HEK293 (cell line): ENCODE measurements around the gene EFCAB8.

Experiments used
- CTCF ChIA-PET: fragments of 350-600 bp; formaldehyde crosslinking; extraction: SDS; loops from one replicate; lab custom pipeline; 2021; ENCODE audit warnings: antibody characterized with exemption; lab: Yijun Ruan, JAX
- POLR2A ChIA-PET: fragments of 300-600 bp; formaldehyde crosslinking; extraction: SDS; loops from one replicate; lab custom pipeline; 2020; ENCODE audit warnings: antibody characterized with exemption, inconsistent platforms; lab: Yijun Ruan, JAX
- H3K27ac ChIP-seq: fragments of 200-500 bp; sonication (Bioruptor generic); 2 replicates; pipeline ENCODE4 v1.5.1; 2014; ENCODE audit warnings: low read depth, low read length, control low read depth, inconsistent platforms; ENCODE audit errors: extremely low read depth
- H3K36me3 ChIP-seq, 2 experiments: fragments of 200-500 bp in 1 of 2; sonication (Bioruptor generic) in 1 of 2; 1 replicate in 1 of 2; 2 replicates in 1 of 2; pipeline ENCODE4 v1.5.1; 2014 to 2017; ENCODE audit warnings: inconsistent platforms in 2 of 2, low read length in 2 of 2; ENCODE audit not compliant: control insufficient read depth in 2 of 2, insufficient read depth in 1 of 2
- H3K4me1 ChIP-seq: fragments of 200-500 bp; sonication (Bioruptor generic); 2 replicates; pipeline ENCODE4 v1.5.1; 2014; ENCODE audit warnings: mild to moderate bottlenecking, low read length, inconsistent platforms; ENCODE audit not compliant: control insufficient read depth, insufficient read depth
- H3K4me3 ChIP-seq: 2 replicates; pipeline ENCODE4 v1.5.1; 2011; ENCODE audit warnings: low read depth, mild to moderate bottlenecking, control low read depth, low read length, moderate library complexity
- H3K9me3 ChIP-seq: fragments of 200-500 bp; sonication (Bioruptor generic); 2 replicates; pipeline ENCODE4 v1.5.1; 2014; ENCODE audit warnings: low read depth, low read length, inconsistent platforms; ENCODE audit not compliant: control insufficient read depth, insufficient read depth
- EGR2 ChIP-seq: fragments of 450-650 bp; formaldehyde crosslinking; IDR thresholded peaks from 2 replicates; pipeline ENCODE4 v1.5.1; 2016; ENCODE audit warnings: low read depth, missing biosample characterization, missing genetic modification characterization
- FEZF1 ChIP-seq: fragments of 450-650 bp; formaldehyde crosslinking; IDR thresholded peaks from 2 replicates; pipeline ENCODE4 v1.5.1; 2016; ENCODE audit warnings: missing biosample characterization, missing genetic modification characterization
- RBAK ChIP-seq: fragments of 450-650 bp; formaldehyde crosslinking; IDR thresholded peaks from 2 replicates; pipeline ENCODE4 v1.5.1; 2016; ENCODE audit warnings: missing biosample characterization, missing genetic modification characterization
- SCRT2 ChIP-seq: fragments of 450-650 bp; formaldehyde crosslinking; IDR thresholded peaks from 2 replicates; pipeline ENCODE4 v1.5.1; 2016; ENCODE audit warnings: missing biosample characterization, missing genetic modification characterization
- ZNF121 ChIP-seq: fragments of 450-650 bp; formaldehyde crosslinking; IDR thresholded peaks from 2 replicates; pipeline ENCODE4 v1.5.1; 2016; ENCODE audit warnings: missing biosample characterization, missing genetic modification characterization
- ZNF138 ChIP-seq: fragments of 450-650 bp; formaldehyde crosslinking; IDR thresholded peaks from 2 replicates; pipeline ENCODE4 v1.5.1; 2016; ENCODE audit warnings: missing biosample characterization, missing genetic modification characterization, borderline replicate concordance
- ZNF433 ChIP-seq: fragments of 450-650 bp; formaldehyde crosslinking; IDR thresholded peaks from 2 replicates; pipeline ENCODE4 v1.5.1; 2016; ENCODE audit warnings: missing biosample characterization, missing genetic modification characterization, low read depth
- ZNF501 ChIP-seq: fragments of 450-650 bp; formaldehyde crosslinking; IDR thresholded peaks from 2 replicates; pipeline ENCODE4 v1.5.1; 2016; ENCODE audit warnings: missing biosample characterization, missing genetic modification characterization
- ZNF521 ChIP-seq: fragments of 450-650 bp; formaldehyde crosslinking; IDR thresholded peaks from 2 replicates; pipeline ENCODE4 v1.5.1; 2017; ENCODE audit warnings: missing biosample characterization, mild to moderate bottlenecking, missing genetic modification characterization
- ZNF560 ChIP-seq: fragments of 450-650 bp; formaldehyde crosslinking; IDR thresholded peaks from 2 replicates; pipeline ENCODE4 v1.5.1; 2017; ENCODE audit warnings: missing biosample characterization, missing genetic modification characterization, borderline replicate concordance
- ZNF585B ChIP-seq: fragments of 450-650 bp; formaldehyde crosslinking; IDR thresholded peaks from 2 replicates; pipeline ENCODE4 v1.5.1; 2016; ENCODE audit warnings: missing biosample characterization, missing genetic modification characterization
- ZNF621 ChIP-seq: fragments of 450-650 bp; formaldehyde crosslinking; IDR thresholded peaks from 2 replicates; pipeline ENCODE4 v1.5.1; 2017; ENCODE audit warnings: missing biosample characterization, missing genetic modification characterization
- ZNF626 ChIP-seq: fragments of 450-650 bp; sonication (Bioruptor Pico); formaldehyde crosslinking; IDR thresholded peaks from 2 replicates; pipeline ENCODE4 v1.5.1; 2018; ENCODE audit warnings: missing biosample characterization, missing genetic modification characterization, inconsistent platforms
- ZNF768 ChIP-seq: fragments of 450-650 bp; formaldehyde crosslinking; IDR thresholded peaks from 2 replicates; pipeline ENCODE4 v1.5.1; 2018; ENCODE audit warnings: missing biosample characterization, mild to moderate bottlenecking, missing genetic modification characterization
- ZSCAN16 ChIP-seq: fragments of 450-650 bp; formaldehyde crosslinking; IDR thresholded peaks from 2 replicates; pipeline ENCODE4 v1.5.1; 2016; ENCODE audit warnings: missing biosample characterization, missing genetic modification characterization
- TF ChIP-seq, protein P1 (sequence below): fragments of 450-650 bp; formaldehyde crosslinking; IDR thresholded peaks from 2 replicates; pipeline ENCODE4 v1.5.1; 2016; ENCODE audit warnings: missing biosample characterization, missing genetic modification characterization
- TF ChIP-seq, protein P2 (sequence below): fragments of 450-650 bp; formaldehyde crosslinking; IDR thresholded peaks from 2 replicates; pipeline ENCODE4 v1.5.1; 2016; ENCODE audit warnings: missing biosample characterization, missing genetic modification characterization
- TF ChIP-seq, protein P3 (sequence below): fragments of 450-650 bp; formaldehyde crosslinking; IDR thresholded peaks from 2 replicates; pipeline ENCODE4 v1.5.1; 2016; ENCODE audit warnings: missing biosample characterization, missing genetic modification characterization

The EFCAB8 gene

DNA sequence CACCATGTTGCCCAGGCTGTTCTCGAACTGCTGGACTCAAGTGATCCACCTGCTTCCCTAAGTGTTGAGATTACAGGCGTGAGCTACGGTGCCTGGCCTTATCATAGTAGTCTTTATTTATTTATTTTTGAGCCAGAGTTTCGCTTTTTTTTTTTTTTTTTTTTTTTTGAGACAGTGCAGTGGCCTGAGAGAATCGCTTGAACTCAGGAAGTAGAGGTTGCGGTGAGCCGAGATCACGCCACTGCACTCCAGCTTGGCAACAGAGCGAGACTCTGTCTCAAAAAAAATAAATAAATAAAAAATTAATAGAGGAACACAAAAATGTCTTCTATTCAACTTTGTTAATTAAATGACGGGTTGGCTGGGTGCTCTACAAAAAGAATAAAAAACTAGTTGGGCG, 26.1 kb upstream of the EFCAB8 start:
- Histone ChIP-seq H3K27ac (no peak overlapping the region), H3K36me3 (peaks cover 37 to 74% of the 10 kb centered on the region in 2 experiments), H3K9me3 (no peaks in the 10 kb centered on the region), H3K4me3 (no peak overlapping the region), H3K4me1 (peaks cover 2% of the 10 kb centered on the region)
- CTCF ChIA-PET = no interaction called here
- TF ChIP-seq SCRT2 (tag by site-specific recombination) (no peak), ZNF626 (tag by site-specific recombination) (no peak), ZNF585B (tag by site-specific recombination) (no peak), ZSCAN16 (tag by site-specific recombination) (no peak), EGR2 (tag by site-specific recombination) (no peak), ZNF521 (no peak)
- TF ChIP-seq, protein P1, sequence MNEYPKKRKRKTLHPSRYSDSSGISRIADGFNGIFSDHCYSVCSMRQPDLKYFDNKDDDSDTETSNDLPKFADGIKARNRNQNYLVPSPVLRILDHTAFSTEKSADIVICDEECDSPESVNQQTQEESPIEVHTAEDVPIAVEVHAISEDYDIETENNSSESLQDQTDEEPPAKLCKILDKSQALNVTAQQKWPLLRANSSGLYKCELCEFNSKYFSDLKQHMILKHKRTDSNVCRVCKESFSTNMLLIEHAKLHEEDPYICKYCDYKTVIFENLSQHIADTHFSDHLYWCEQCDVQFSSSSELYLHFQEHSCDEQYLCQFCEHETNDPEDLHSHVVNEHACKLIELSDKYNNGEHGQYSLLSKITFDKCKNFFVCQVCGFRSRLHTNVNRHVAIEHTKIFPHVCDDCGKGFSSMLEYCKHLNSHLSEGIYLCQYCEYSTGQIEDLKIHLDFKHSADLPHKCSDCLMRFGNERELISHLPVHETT (tag by site-specific recombination) = no peak
- POLR2A ChIA-PET = no interaction called here

DNA sequence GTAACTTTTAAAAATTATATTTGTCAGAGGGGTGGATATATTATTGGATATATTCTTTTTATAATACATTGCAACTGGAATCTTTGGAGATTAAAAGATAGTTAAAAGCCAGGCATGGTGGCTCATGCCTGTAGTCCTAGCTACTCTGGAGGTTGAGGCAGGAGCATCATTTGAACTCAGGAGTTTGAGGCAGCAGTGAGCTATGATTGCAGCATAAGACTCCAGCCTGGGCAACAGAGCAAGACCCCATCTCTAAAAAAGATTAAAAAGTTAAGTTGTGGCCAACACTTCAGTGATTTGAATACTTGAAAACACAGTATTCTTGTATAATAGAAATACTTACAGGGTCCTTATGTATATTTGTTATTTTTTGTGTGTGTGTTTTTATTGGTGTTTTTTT, 23.8 kb upstream of the EFCAB8 start:
- POLR2A ChIA-PET = no interaction called here

DNA sequence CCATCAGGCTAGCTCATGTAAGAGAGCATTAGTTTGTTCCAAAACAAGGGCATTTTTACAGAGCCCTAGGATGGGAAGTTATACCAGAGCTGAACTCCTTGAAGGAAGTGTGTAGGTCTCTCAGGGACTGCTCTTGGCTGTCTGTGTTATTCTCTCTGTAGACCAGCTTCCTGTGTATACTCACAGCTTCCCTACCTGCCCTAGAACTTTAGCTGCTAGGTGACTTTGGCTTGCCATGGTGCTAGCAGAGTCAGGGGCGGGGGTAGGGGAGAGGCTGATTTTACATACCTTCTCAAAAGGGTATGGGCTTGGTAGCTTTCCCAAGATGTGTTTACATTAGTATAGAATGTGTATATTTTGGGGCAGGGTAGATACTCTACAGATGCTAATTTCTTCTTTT, 21.6 kb upstream of the EFCAB8 start:
- Histone ChIP-seq H3K4me1 (no peaks in the 10 kb centered on the region), H3K9me3 (no peaks in the 10 kb centered on the region), H3K36me3 (peaks cover 37 to 81% of the 10 kb centered on the region in 2 experiments), H3K27ac (no peak overlapping the region), H3K4me3 (no peak overlapping the region)
- CTCF ChIA-PET = interaction anchor here (0.5 to 0.9 kb wide), 3 partner anchors 10 to 313 kb away, joined by 3 to 4 read pairs (median 3); no protein-coding TSS in a partner anchor
- POLR2A ChIA-PET = interaction anchor here (1.5 kb wide), 1 partner anchor 17 kb away, joined by 3 read pairs; the partner anchor contains the start of gene MAPRE1
- TF ChIP-seq RBAK (tag by site-specific recombination) (no peak), ZNF501 (tag by site-specific recombination) (no peak), ZNF621 (tag by site-specific recombination) (no peak), ZNF138 (tag by site-specific recombination) (no peak), ZNF433 (tag by site-specific recombination) (no peak), FEZF1 (tag by site-specific recombination) (no peak), ZNF560 (tag by site-specific recombination) (no peak), ZNF768 (tag by site-specific recombination) (no peak)
- TF ChIP-seq, protein P2, sequence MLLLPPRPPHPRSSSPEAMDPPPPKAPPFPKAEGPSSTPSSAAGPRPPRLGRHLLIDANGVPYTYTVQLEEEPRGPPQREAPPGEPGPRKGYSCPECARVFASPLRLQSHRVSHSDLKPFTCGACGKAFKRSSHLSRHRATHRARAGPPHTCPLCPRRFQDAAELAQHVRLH (tag by site-specific recombination) = no peak

More for the DNA sequence above, 23.8 kb upstream of the EFCAB8 start:
- Histone ChIP-seq H3K9me3 (no peaks in the 10 kb centered on the region), H3K27ac (no peak overlapping the region), H3K4me3 (no peak overlapping the region), H3K36me3 (peaks cover 40 to 74% of the 10 kb centered on the region in 2 experiments), H3K4me1 (no peaks in the 10 kb centered on the region; the same call in 1 of the 2 replicates)
- TF ChIP-seq, protein P3, sequence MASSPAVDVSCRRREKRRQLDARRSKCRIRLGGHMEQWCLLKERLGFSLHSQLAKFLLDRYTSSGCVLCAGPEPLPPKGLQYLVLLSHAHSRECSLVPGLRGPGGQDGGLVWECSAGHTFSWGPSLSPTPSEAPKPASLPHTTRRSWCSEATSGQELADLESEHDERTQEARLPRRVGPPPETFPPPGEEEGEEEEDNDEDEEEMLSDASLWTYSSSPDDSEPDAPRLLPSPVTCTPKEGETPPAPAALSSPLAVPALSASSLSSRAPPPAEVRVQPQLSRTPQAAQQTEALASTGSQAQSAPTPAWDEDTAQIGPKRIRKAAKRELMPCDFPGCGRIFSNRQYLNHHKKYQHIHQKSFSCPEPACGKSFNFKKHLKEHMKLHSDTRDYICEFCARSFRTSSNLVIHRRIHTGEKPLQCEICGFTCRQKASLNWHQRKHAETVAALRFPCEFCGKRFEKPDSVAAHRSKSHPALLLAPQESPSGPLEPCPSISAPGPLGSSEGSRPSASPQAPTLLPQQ (tag by site-specific recombination) = no peak
- TF ChIP-seq ZNF121 (tag by site-specific recombination) = peak; percentile 73
- CTCF ChIA-PET = interaction anchor here (0.6 kb wide), 1 partner anchor 47 kb away, joined by 7 read pairs; no protein-coding TSS in a partner anchor
